GM18867 (cell line): ENCODE measurements around the gene ANKH.
A peak's percentile ranks its signal among the peaks of the same experiment; 100 is the strongest.

Experiments
- ATAC-seq: cut with Tn5 transposase; IDR thresholded peaks from one replicate; pipeline ENCODE4 v1.9.1; 2021; ENCODE audit warnings: mild to moderate bottlenecking, moderate library complexity; ENCODE audit not compliant: unreplicated experiment

ANKH gene

DNA sequence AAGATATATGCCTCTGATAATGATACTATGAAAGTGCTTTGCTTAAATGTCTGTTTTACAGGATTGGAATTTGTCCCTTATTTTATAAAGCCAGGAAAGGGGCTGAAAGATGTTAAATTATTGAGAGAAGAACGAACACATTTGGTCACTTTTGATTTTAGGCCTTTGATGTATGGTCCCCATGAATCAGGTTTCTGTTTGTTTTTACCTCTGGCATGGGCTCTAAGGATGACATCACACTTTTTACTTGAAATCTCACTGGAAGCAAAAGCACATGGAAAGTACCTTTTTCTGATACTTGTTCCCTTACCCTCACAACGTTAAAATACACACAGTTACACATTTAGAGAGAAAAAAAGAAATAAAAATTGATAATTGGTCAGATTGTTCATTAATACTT lies 200.2 kb downstream of the ANKH start:
- no peak for ATAC-seq

DNA sequence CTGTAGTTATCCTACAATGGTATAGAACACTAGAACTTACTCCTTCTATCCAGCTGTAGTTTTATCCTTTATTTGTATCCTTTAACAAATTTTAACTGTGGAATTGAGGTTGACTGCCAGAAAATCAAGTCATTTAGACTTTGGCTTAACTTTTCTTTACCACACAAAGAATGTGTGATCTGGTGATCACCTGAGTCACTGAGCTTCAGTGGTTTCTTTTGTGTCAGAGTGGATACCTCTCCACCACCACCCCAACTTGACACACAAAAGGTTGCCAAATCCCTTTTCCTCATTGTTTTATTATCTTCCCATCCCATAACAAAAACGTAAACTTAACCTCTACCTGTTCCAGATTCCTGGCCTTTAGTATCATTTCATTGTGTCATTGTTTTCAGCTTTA lies 201.6 kb downstream of the ANKH start:
- no peak for ATAC-seq

DNA sequence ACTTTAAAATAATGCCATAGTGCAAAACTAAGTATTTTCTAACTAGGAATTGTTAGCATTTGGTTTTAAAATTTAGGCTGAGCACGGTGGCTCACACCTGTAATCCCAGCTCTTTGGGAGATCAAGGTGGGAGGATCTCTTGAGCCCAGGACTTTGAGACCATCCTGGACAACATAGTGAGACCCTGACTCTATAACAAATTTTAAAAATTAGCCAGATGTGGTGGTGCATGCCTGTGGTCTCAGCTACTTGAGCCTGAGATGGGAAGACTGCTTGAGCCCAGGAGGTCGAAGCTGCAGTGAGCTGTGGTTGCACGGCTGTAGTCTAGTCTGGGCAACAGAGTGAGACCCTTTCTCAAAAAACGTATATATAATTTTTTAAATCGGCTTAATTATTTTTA lies 202.2 kb downstream of the ANKH start:
- no peak for ATAC-seq

GRCh38 chr5:14668181-14668591 lies 203.4 kb downstream of the ANKH start:
- ATAC-seq = no peak

- ATAC-seq = no peak
These were observed 203.8 kb downstream of the ANKH start for GRCh38 chr5:14667770-14668169.

DNA sequence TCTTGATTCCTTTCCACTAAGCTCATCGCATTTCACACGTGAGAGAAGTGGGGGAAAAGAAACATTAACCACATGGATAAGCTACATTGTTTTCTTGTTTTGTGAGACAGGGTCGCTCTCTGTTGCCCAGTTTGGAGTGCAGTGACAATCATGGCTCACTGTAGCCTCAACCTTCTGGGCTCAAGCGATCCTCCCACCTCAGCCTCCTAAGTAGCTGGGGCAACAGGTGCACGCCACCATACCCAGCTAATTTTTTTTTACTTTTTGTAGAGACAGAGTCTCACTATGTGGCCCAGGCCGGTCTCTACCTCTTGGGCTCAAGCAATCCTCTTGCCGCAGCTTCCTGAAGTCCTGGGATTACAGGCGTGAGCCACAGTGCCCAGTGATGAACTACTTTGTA lies 204.3 kb downstream of the ANKH start:
- ATAC-seq = no peak

DNA sequence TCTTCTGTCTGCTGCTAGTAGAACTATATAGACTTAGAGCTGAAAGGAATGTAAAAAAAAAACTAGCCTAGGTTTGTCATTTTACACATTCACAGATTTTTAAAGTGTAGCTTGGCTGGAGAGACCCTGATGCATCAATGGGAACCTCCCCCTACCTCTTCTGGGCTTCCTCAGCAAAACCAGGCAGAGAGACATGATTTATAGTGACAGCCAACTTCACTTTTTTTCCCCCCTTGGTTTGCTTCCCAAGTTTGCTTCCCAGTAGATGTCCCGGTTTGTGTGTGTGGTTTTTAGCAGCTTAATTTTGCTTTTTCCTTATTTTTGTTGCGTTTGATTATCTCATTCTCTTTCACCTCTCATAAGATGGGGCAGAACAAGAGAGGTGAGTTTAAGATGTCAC lies 205.2 kb downstream of the ANKH start:
- no peak for ATAC-seq

DNA sequence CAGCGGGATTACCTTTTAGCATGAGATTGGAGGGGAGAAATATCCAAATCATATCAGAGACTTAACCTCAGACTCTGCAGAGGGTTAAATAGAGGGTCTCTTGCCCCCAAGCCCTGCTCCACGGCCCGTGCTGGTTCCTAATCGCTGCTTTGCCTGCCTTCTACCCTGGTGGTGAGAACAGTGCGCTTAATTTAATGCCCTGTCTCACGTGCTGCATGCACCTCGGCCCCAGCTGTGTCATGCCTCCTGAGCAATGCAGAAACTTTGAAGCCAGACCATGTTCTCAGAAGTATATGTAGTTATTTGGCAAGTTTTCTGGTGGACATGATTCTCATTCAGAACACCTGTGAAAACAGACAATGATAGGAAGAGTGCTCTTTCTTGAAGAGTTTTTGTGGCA lies 205.6 kb downstream of the ANKH start:
- ATAC-seq = peak; percentile 40

GRCh38 chr5:14665101-14665822 lies 206.3 kb downstream of the ANKH start:
- ATAC-seq = no peak

- peak; percentile 68 for ATAC-seq
These were observed 207.1 kb downstream of the ANKH start, which contains the start of gene OTULIN for GRCh38 chr5:14664270-14665100. Gene OTULIN, plus strand, starts transcription at chr5:14664718. Its CDS starts 108 bp downstream, at chr5:14664826.

GRCh38 chr5:14663734-14664269 lies 207.8 kb downstream of the ANKH start:
- ATAC-seq = peak; percentile 24

- no peak for ATAC-seq
These were observed 208.8 kb downstream of the ANKH start for GRCh38 chr5:14662721-14663260.

DNA sequence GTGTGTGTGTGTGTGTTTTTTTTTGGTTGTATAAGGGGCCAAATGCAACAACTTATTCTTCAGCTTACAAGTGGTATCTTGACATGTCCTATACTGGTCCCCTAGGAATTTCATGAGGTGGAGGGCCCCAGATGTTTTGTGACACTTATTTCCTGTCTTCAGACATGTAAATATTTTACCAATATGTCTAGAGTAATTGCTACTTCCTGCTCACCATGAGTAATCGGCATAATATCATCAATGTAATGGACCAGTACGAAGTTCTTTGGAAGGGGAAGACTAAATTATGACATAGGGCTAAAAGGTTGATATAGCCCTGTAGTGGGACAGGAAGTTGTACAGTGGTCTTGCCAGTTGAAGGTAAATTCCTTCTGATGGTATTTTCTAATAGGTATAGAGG lies 210.7 kb downstream of the ANKH start:
- ATAC-seq = no peak

- no peak for ATAC-seq
These were observed 211.6 kb downstream of the ANKH start for GRCh38 chr5:14659821-14660607.

DNA sequence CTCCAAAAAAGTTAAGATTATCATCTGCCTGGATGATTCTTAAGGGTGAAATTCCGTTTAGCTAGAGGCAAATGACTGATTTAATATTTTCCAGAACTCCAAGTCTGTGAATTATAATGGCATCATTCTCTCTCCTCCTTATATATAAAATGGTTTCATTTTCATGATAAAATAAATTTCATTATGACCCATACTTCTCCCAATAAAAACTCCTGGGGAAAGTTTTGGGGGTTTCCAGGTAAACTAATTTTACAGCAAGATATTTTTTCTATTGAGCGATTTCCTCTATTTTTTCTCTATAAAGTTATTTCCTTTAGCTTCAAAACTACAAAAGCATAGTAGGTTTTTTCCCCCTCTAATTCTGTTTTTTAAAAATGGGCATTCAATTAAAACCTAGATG lies 214.7 kb downstream of the ANKH start:
- ATAC-seq = no peak

DNA sequence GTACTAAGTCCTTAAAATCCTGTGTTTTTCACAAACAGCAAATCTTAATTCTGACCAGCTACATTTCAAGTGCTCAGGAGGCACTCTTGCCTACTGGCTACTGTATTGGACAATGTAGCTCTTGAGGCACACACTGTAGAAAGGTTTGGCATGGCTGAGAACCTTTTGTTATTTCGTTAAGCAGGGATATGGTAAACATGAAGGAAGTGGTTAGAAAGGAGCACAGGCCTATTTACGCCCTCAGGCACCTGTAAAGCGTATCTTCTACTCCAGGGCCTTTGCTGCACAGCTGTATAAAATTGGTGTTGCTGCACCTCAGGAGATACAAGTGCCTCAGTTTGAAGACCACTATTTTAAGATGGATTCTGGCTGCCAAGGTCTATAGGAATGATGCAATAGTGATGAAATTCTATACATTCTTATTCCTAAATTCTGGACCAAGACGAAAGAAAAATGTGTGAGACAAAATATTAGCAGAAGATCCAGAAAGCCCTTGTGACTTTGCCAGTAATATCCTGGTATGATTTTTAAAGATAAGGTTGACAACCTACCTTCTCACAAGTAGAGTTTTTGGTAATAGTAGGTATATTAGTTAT lies 216.3 kb downstream of the ANKH start:
- no peak for ATAC-seq
